HEK293 (cell line): ENCODE results near the gene SCO1.

Experiments
- CTCF ChIA-PET: fragments of 350-600 bp; formaldehyde crosslinking; extraction: SDS; loops from one replicate; lab custom pipeline; 2021; ENCODE audit warnings: antibody characterized with exemption; lab: Yijun Ruan, JAX
- POLR2A ChIA-PET: fragments of 300-600 bp; formaldehyde crosslinking; extraction: SDS; loops from one replicate; lab custom pipeline; 2020; ENCODE audit warnings: antibody characterized with exemption, inconsistent platforms; lab: Yijun Ruan, JAX
- H3K27ac ChIP-seq: fragments of 200-500 bp; sonication (Bioruptor generic); 2 replicates; pipeline ENCODE4 v1.5.1; 2014; ENCODE audit warnings: low read depth, low read length, control low read depth, inconsistent platforms; ENCODE audit errors: extremely low read depth
- H3K36me3 ChIP-seq, 2 experiments: fragments of 200-500 bp in 1 of 2; sonication (Bioruptor generic) in 1 of 2; 1 replicate in 1 of 2; 2 replicates in 1 of 2; pipeline ENCODE4 v1.5.1; 2014 to 2017; ENCODE audit warnings: inconsistent platforms in 2 of 2, low read length in 2 of 2; ENCODE audit not compliant: control insufficient read depth in 2 of 2, insufficient read depth in 1 of 2
- H3K4me1 ChIP-seq: fragments of 200-500 bp; sonication (Bioruptor generic); 2 replicates; pipeline ENCODE4 v1.5.1; 2014; ENCODE audit warnings: mild to moderate bottlenecking, low read length, inconsistent platforms; ENCODE audit not compliant: control insufficient read depth, insufficient read depth
- H3K4me3 ChIP-seq: 2 replicates; pipeline ENCODE4 v1.5.1; 2011; ENCODE audit warnings: low read depth, mild to moderate bottlenecking, control low read depth, low read length, moderate library complexity
- H3K9me3 ChIP-seq: fragments of 200-500 bp; sonication (Bioruptor generic); 2 replicates; pipeline ENCODE4 v1.5.1; 2014; ENCODE audit warnings: low read depth, low read length, inconsistent platforms; ENCODE audit not compliant: control insufficient read depth, insufficient read depth
- CTCF ChIP-seq: fragments of 450-650 bp; formaldehyde crosslinking; IDR thresholded peaks from 2 replicates; pipeline ENCODE4 v1.5.1; 2016; ENCODE audit warnings: missing biosample characterization, missing genetic modification characterization
- GLIS1 ChIP-seq: fragments of 450-650 bp; formaldehyde crosslinking; IDR thresholded peaks from 2 replicates; pipeline ENCODE4 v1.5.1; 2016; ENCODE audit warnings: missing biosample characterization, missing genetic modification characterization
- HOXC10 ChIP-seq: sonication (generic); formaldehyde crosslinking; IDR thresholded peaks from 2 replicates; pipeline ENCODE4 v1.8.1; 2023; ENCODE audit warnings: mild to moderate bottlenecking, missing genetic modification reagents
- PBX3 ChIP-seq: sonication (generic); formaldehyde crosslinking; IDR thresholded peaks from 2 replicates; pipeline ENCODE4 v1.8.1; 2022; ENCODE audit warnings: mild to moderate bottlenecking, moderate library complexity, missing genetic modification reagents
- PRDM10 ChIP-seq: fragments of 450-650 bp; formaldehyde crosslinking; IDR thresholded peaks from 2 replicates; pipeline ENCODE4 v1.5.1; 2016; ENCODE audit warnings: missing biosample characterization, missing genetic modification characterization
- SP2 ChIP-seq: fragments of 450-650 bp; formaldehyde crosslinking; IDR thresholded peaks from 2 replicates; pipeline ENCODE4 v1.5.1; 2016; ENCODE audit warnings: missing biosample characterization, missing genetic modification characterization
- ZEB2 ChIP-seq: fragments of 450-650 bp; formaldehyde crosslinking; IDR thresholded peaks from 2 replicates; pipeline ENCODE4 v1.5.1; 2016; ENCODE audit warnings: missing biosample characterization, missing genetic modification characterization
- ZFP41 ChIP-seq: fragments of 450-650 bp; formaldehyde crosslinking; IDR thresholded peaks from 2 replicates; pipeline ENCODE4 v1.5.1; 2016; ENCODE audit warnings: missing biosample characterization, missing genetic modification characterization, borderline replicate concordance
- ZNF280C ChIP-seq: fragments of 450-650 bp; formaldehyde crosslinking; IDR thresholded peaks from 2 replicates; pipeline ENCODE4 v1.5.1; 2016; ENCODE audit warnings: missing biosample characterization, missing genetic modification characterization
- ZNF302 ChIP-seq: fragments of 450-650 bp; formaldehyde crosslinking; IDR thresholded peaks from 2 replicates; pipeline ENCODE4 v1.5.1; 2016; ENCODE audit warnings: missing biosample characterization, missing genetic modification characterization, low read depth
- ZNF394 ChIP-seq: fragments of 450-650 bp; formaldehyde crosslinking; IDR thresholded peaks from 2 replicates; pipeline ENCODE4 v1.5.1; 2016; ENCODE audit warnings: missing biosample characterization, missing genetic modification characterization, mild to moderate bottlenecking, moderate library complexity, borderline replicate concordance
- ZNF449 ChIP-seq: fragments of 450-650 bp; formaldehyde crosslinking; IDR thresholded peaks from 2 replicates; pipeline ENCODE4 v1.5.1; 2017; ENCODE audit warnings: missing biosample characterization, mild to moderate bottlenecking, missing genetic modification characterization, moderate library complexity
- ZNF585B ChIP-seq: fragments of 450-650 bp; formaldehyde crosslinking; IDR thresholded peaks from 2 replicates; pipeline ENCODE4 v1.5.1; 2016; ENCODE audit warnings: missing biosample characterization, missing genetic modification characterization
- ZNF610 ChIP-seq: fragments of 450-650 bp; formaldehyde crosslinking; IDR thresholded peaks from 2 replicates; pipeline ENCODE4 v1.5.1; 2016; ENCODE audit warnings: missing biosample characterization, missing genetic modification characterization, borderline replicate concordance
- ZNF785 ChIP-seq: fragments of 450-650 bp; formaldehyde crosslinking; IDR thresholded peaks from 2 replicates; pipeline ENCODE4 v1.5.1; 2016; ENCODE audit warnings: missing biosample characterization, missing genetic modification characterization
- ZNF791 ChIP-seq: fragments of 450-650 bp; formaldehyde crosslinking; IDR thresholded peaks from 2 replicates; pipeline ENCODE4 v1.5.1; 2016; ENCODE audit warnings: missing biosample characterization, missing genetic modification characterization
- ZNF837 ChIP-seq: fragments of 450-650 bp; formaldehyde crosslinking; IDR thresholded peaks from 2 replicates; pipeline ENCODE4 v1.5.1; 2016; ENCODE audit warnings: missing biosample characterization, missing genetic modification characterization
- ZNF843 ChIP-seq: fragments of 450-650 bp; formaldehyde crosslinking; IDR thresholded peaks from 2 replicates; pipeline ENCODE4 v1.5.1; 2016; ENCODE audit warnings: missing biosample characterization, missing genetic modification characterization
- ZSCAN16 ChIP-seq: fragments of 450-650 bp; formaldehyde crosslinking; IDR thresholded peaks from 2 replicates; pipeline ENCODE4 v1.5.1; 2016; ENCODE audit warnings: missing biosample characterization, missing genetic modification characterization

SCO1 gene

GRCh38 chr17:10726196-10726595 lies 28.9 kb upstream of the SCO1 start:
- no peaks in the 10 kb centered on the region for H3K36me3 ChIP-seq
- CTCF ChIA-PET, result interaction anchor here (1.0 to 3.7 kb wide), 2 partner anchors 11 to 1209 kb away, joined by 4 to 17 read pairs; no protein-coding TSS in a partner anchor
- no peak overlapping the region for H3K27ac ChIP-seq
- H3K9me3 ChIP-seq, result no peaks in the 10 kb centered on the region
- POLR2A ChIA-PET, result no interaction called here
- H3K4me1 ChIP-seq, result no peaks in the 10 kb centered on the region; the same call in 1 of the 2 replicates
- H3K4me3 ChIP-seq, result no peak overlapping the region
- no peak for TF ChIP-seq HOXC10
- TF ChIP-seq, all 188 proteins: peak for 0

GRCh38 chr17:10725262-10725661 lies 27.9 kb upstream of the SCO1 start:
- Histone ChIP-seq H3K9me3 (no peaks in the 10 kb centered on the region), H3K27ac (no peak overlapping the region), H3K4me1 (no peaks in the 10 kb centered on the region; the same call in 1 of the 2 replicates), H3K4me3 (no peak overlapping the region), H3K36me3 (no peaks in the 10 kb centered on the region)
- TF ChIP-seq ZNF394 (no peak), ZNF791 (tag by site-specific recombination) (no peak), GLIS1 (tag by site-specific recombination) (no peak), ZNF610 (tag by site-specific recombination) (no peak), ZSCAN16 (tag by site-specific recombination) (no peak), ZNF449 (tag by site-specific recombination) (no peak), SP2 (tag by site-specific recombination) (no peak), ZNF785 (tag by site-specific recombination) (no peak), ZNF837 (tag by site-specific recombination) (no peak), ZFP41 (tag by site-specific recombination) (no peak), ZNF585B (tag by site-specific recombination) (no peak), CTCF (tag by site-specific recombination) (no peak), PBX3 (no peak), ZNF280C (tag by site-specific recombination) (no peak), ZNF302 (tag by site-specific recombination) (no peak), ZEB2 (tag by site-specific recombination) (no peak), ZNF843 (tag by site-specific recombination) (no peak), PRDM10 (tag by site-specific recombination) (no peak)
- CTCF ChIA-PET, result interaction anchor here (0.6 to 3.7 kb wide), 3 partner anchors 12 to 49 kb away, joined by 4 to 17 read pairs (median 4); no protein-coding TSS in a partner anchor
- POLR2A ChIA-PET, result no interaction called here
